A549 (cell line): ENCODE data around the gene OR4D9. TPM values are rescaled to one million over a fixed set of nuclear protein-coding genes. Genes with fewer than 3 reads are reported as not detected.
"Not testable (repeated sequence)": the region's sequence is repeated elsewhere in the genome, so short reads cannot be mapped to it uniquely, and the experiment has no call there.

Experiments used
- ATAC-seq, 2 experiments: fragments of 200-7000 bp in 1 of 2; fragments of >200 bp in 1 of 2; cut with Nextera tagmentation in 1 of 2; cut with Tn5 transposase in 1 of 2; 3 replicates each; pipeline versions ENCODE4 v1.8.0 to v1.9.1; 2018 to 2020; ENCODE audit warnings: mild to moderate bottlenecking in 1 of 2, moderate library complexity in 1 of 2
- CTCF ChIA-PET: fragments of 300-600 bp; sonication (Branson Sonifier 250); formaldehyde crosslinking; extraction: SDS; loops from one replicate; lab custom pipeline; 2021; ENCODE audit warnings: antibody characterized with exemption, inconsistent platforms; lab: Yijun Ruan, JAX
- POLR2A ChIA-PET: fragments of 350-600 bp; formaldehyde crosslinking; extraction: SDS; loops from one replicate; lab custom pipeline; 2021; ENCODE audit warnings: antibody characterized with exemption, inconsistent platforms; lab: Yijun Ruan, JAX
- DNase-seq, 2 experiments: peaks; one replicate each; pipeline versions ENCODE4 v3.0.0 to v3.0.0-alpha.2; 2011 to 2016; ENCODE audit warnings: low read depth in 1 of 2, low spot score in 1 of 2
- FAIRE-seq: peaks from 2 replicates; lab custom pipeline; 2011; peaks lifted over from hg19 to GRCh38; lab: Jason Lieb, UNC
- H3K27ac ChIP-seq, 2 experiments: fragments of >200 bp; sonication (Bioruptor Twin); formaldehyde crosslinking; 3 replicates each; pipeline ENCODE4 v1.5.1; 2016 to 2017
- H3K4me1 ChIP-seq: fragments of >200 bp; sonication (Bioruptor Twin); formaldehyde crosslinking; 3 replicates; pipeline ENCODE4 v1.6.1; 2016
- H3K4me2 ChIP-seq: fragments of >200 bp; sonication (Bioruptor Twin); formaldehyde crosslinking; 3 replicates; pipeline ENCODE4 v1.6.1; 2016
- H3K4me3 ChIP-seq: fragments of >200 bp; sonication (Bioruptor Twin); formaldehyde crosslinking; 3 replicates; pipeline ENCODE4 v1.5.1; 2016
- H3K9me3 ChIP-seq: fragments of >200 bp; sonication (Bioruptor Twin); formaldehyde crosslinking; 3 replicates; pipeline ENCODE4 v1.6.1; 2016
- CBX8 ChIP-seq: fragments of 200-600 bp; sonication (generic); IDR thresholded peaks from 2 replicates; pipeline ENCODE4 v1.6.1; 2016
- CHD2 ChIP-seq: fragments of 150-350 bp; IDR thresholded peaks from 2 replicates; pipeline ENCODE4 v1.6.1; 2014; ENCODE audit warnings: low read length; ENCODE audit not compliant: partially characterized antibody
- FOSB ChIP-seq: fragments of 250-450 bp; sonication (Bioruptor Pico); IDR thresholded peaks from 2 replicates; pipeline ENCODE4 v1.5.0; 2020; ENCODE audit warnings: mild to moderate bottlenecking, moderate library complexity
- GATA3 ChIP-seq: IDR thresholded peaks from 2 replicates; pipeline ENCODE4 v1.6.1; 2012; ENCODE audit warnings: borderline replicate concordance
- HDAC2 ChIP-seq: fragments of 200-600 bp; sonication (generic); IDR thresholded peaks from 2 replicates; pipeline ENCODE4 v1.6.1; 2016
- HEYL ChIP-seq: fragments of 250-450 bp; sonication (Bioruptor Pico); IDR thresholded peaks from 2 replicates; pipeline ENCODE4 v1.8.0; 2021; ENCODE audit warnings: mild to moderate bottlenecking, moderate library complexity
- HOXB13 ChIP-seq: fragments of 250-450 bp; sonication (Bioruptor Pico); IDR thresholded peaks from 2 replicates; pipeline ENCODE4 v1.5.0; 2020; ENCODE audit warnings: low read depth, mild to moderate bottlenecking, moderate library complexity
- KDM1A ChIP-seq: fragments of 200-600 bp; sonication (generic); IDR thresholded peaks from 2 replicates; pipeline ENCODE4 v1.6.1; 2016; ENCODE audit warnings: low read depth, mild to moderate bottlenecking
- KDM5A ChIP-seq: fragments of 200-600 bp; sonication (generic); IDR thresholded peaks from 2 replicates; pipeline ENCODE4 v1.6.1; 2016; ENCODE audit warnings: antibody characterized with exemption, mild to moderate bottlenecking
- MAZ ChIP-seq: fragments of 150-350 bp; IDR thresholded peaks from 2 replicates; pipeline ENCODE4 v1.6.1; 2014; ENCODE audit warnings: antibody characterized with exemption, low read depth, low read length, borderline replicate concordance
- MYC ChIP-seq: IDR thresholded peaks from 2 replicates; pipeline ENCODE4 v1.6.1; 2012; ENCODE audit warnings: mild to moderate bottlenecking, inconsistent platforms, low read length, improper control_type of control experiment, borderline replicate concordance
- NPAS2 ChIP-seq: fragments of 250-450 bp; sonication (Bioruptor Pico); IDR thresholded peaks from 2 replicates; pipeline ENCODE4 v1.8.0; 2022; ENCODE audit warnings: mild to moderate bottlenecking, moderate library complexity, borderline replicate concordance
- NR3C1 ChIP-seq: fragments of >200 bp; sonication (Bioruptor Twin); formaldehyde crosslinking; IDR thresholded peaks from 3 replicates; pipeline ENCODE4 v1.6.1; 2017
- RAD21 ChIP-seq, 2 experiments: fragments of >200 bp in 1 of 2; sonication (Bioruptor Twin) in 1 of 2; formaldehyde crosslinking in 1 of 2; IDR thresholded peaks in 1 of 2; conservative IDR thresholded peaks in 1 of 2; 2 replicates in 1 of 2; 3 replicates in 1 of 2; pipeline ENCODE4 v1.6.1; 2012 to 2018; ENCODE audit warnings: inconsistent platforms in 1 of 2
- RARB ChIP-seq: fragments of 250-450 bp; sonication (Bioruptor Pico); IDR thresholded peaks from 2 replicates; pipeline ENCODE4 v1.8.0; 2021; ENCODE audit warnings: mild to moderate bottlenecking, moderate library complexity
- RCOR1 ChIP-seq: fragments of 150-350 bp; IDR thresholded peaks from 2 replicates; pipeline ENCODE4 v1.6.1; 2014; ENCODE audit warnings: antibody characterized with exemption, low read length, low read depth
- RFX5 ChIP-seq: fragments of 450-650 bp; IDR thresholded peaks from 2 replicates; pipeline ENCODE4 v1.7.1; 2014; ENCODE audit warnings: antibody characterized with exemption, mild to moderate bottlenecking, moderate library complexity
- SMC3 ChIP-seq: fragments of >200 bp; sonication (Bioruptor Twin); formaldehyde crosslinking; IDR thresholded peaks from 3 replicates; pipeline ENCODE4 v1.6.1; 2018; ENCODE audit warnings: inconsistent platforms
- TP53 ChIP-seq: fragments of 250-450 bp; sonication (Bioruptor Pico); IDR thresholded peaks from 2 replicates; pipeline ENCODE4 v1.5.0; 2021; ENCODE audit warnings: mild to moderate bottlenecking, moderate library complexity
- ZC3H11A ChIP-seq: fragments of 450-650 bp; IDR thresholded peaks from 2 replicates; pipeline ENCODE4 v1.6.1; 2014; ENCODE audit warnings: antibody characterized with exemption, mild to moderate bottlenecking
- ZFP36 ChIP-seq: fragments of 450-650 bp; IDR thresholded peaks from 2 replicates; pipeline ENCODE4 v1.6.1; 2014; ENCODE audit warnings: borderline replicate concordance; ENCODE audit not compliant: partially characterized antibody
- ZSCAN20 ChIP-seq: fragments of 250-450 bp; sonication (Bioruptor Pico); IDR thresholded peaks from 2 replicates; pipeline ENCODE4 v1.8.0; 2022; ENCODE audit warnings: mild to moderate bottlenecking, moderate library complexity
- WGBS: methylation state at CpG from one replicate; pipeline ENCODE4 v1.1.6; 2017; ENCODE audit errors: missing lambda C conversion rate; 5-methylcytosine and 5-hydroxymethylcytosine counted together
- polyA plus RNA-seq, 4 experiments: library from polyadenylated mRNA; depleted of rRNA in 3 of 4; stranded (reverse); fragments of >200 nt; fragmentation: RNase III in 1 of 4; extraction: RNeasy Plus Mini Kit Qiagen cat#74134 plus additional on column Dnase treatment in 1 of 4; gene quantifications; 2 replicates in 3 of 4; 3 replicates in 1 of 4; pipeline ENCODE4 v1.2.3, GENCODE V29; 2011 to 2017
- TF ChIP-seq, protein P1 (sequence below): fragments of 150-350 bp; IDR thresholded peaks from 2 replicates; pipeline ENCODE4 v1.6.1; 2014; ENCODE audit warnings: low read depth, mild to moderate bottlenecking, low read length
- TF ChIP-seq, protein P2 (sequence below): IDR thresholded peaks from 2 replicates; pipeline ENCODE4 v1.6.1; 2012
- TF ChIP-seq, protein P3 (sequence below): IDR thresholded peaks from 2 replicates; pipeline ENCODE4 v1.6.1; 2012

Gene OR4D9
- polyA plus RNA-seq, 2 of the 4 experiments (the other 2 are of a cell fraction): not detected

DNA sequence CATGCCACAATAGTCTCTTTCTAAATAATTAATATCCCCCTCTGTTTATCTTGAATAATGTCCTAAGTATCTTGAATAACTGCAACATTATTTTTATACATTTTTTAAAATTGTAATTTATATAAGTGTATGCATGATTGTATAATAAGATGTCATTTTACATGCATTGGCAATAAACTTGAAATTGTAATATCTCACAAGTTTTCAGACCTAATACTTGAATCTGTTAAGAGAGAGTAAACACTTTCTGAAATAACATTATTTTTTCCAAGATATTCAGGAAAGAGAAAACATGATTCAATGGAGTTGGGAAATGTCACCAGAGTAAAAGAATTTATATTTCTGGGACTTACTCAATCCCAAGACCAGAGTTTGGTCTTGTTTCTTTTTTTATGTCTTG is 8.1 kb upstream of the OR4D9 start, which contains the start of gene OR4D11:
Gene OR4D11 (plus strand): TSS at position 301 of the 400 bp plus-strand sequence. CDS start 0 bp downstream, at position 301.
- no peak for TF ChIP-seq HEYL (CRISPR knock-in tag)
- no peak for TF ChIP-seq NR3C1
- TF ChIP-seq, all 56 proteins: peak for 0

DNA sequence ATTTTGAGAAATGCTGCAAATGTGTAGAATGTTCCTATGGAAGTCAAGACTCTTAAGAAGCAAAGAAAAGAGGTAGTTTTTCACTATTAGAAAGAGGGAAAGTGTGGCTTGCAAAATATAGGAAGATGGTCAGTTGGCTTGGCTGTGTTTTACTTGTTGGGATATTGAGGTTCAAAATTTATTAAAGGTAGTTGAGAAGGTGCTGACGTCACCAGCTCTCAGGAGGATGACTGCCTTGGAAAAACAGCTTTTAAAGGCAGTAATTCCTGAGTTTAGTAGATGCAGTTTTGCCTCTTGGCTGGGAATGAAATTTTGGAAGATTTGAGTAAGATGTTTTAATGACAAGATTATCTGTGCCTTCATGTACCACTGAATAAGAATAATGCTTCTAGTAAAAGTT is 336 bp downstream of the OR4D9 start:
- no peak overlapping the region for H3K4me3 ChIP-seq
- no peaks in the 10 kb centered on the region for H3K9me3 ChIP-seq
- CTCF ChIA-PET: no interaction called here
- H3K4me2 ChIP-seq: no peak overlapping the region
- no peaks in the 10 kb centered on the region for H3K4me1 ChIP-seq
- 44% methylated on average over 1 of the region's 1 CpG for WGBS
- no peak for TF ChIP-seq RFX5
- TF ChIP-seq ZC3H11A: no peak
- TF ChIP-seq, protein P1, sequence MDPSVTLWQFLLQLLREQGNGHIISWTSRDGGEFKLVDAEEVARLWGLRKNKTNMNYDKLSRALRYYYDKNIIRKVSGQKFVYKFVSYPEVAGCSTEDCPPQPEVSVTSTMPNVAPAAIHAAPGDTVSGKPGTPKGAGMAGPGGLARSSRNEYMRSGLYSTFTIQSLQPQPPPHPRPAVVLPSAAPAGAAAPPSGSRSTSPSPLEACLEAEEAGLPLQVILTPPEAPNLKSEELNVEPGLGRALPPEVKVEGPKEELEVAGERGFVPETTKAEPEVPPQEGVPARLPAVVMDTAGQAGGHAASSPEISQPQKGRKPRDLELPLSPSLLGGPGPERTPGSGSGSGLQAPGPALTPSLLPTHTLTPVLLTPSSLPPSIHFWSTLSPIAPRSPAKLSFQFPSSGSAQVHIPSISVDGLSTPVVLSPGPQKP: no peak
- no peak for TF ChIP-seq KDM1A
- TF ChIP-seq CBX8: no peak
- TF ChIP-seq KDM5A: no peak
- TF ChIP-seq FOSB (CRISPR knock-in tag): no peak
- no peak for TF ChIP-seq RARB (CRISPR knock-in tag)
- no peak for TF ChIP-seq HDAC2
- TF ChIP-seq MAZ: no peak
- TF ChIP-seq NPAS2 (CRISPR knock-in tag): no peak
- no peak for TF ChIP-seq CHD2
- TF ChIP-seq, protein P2, sequence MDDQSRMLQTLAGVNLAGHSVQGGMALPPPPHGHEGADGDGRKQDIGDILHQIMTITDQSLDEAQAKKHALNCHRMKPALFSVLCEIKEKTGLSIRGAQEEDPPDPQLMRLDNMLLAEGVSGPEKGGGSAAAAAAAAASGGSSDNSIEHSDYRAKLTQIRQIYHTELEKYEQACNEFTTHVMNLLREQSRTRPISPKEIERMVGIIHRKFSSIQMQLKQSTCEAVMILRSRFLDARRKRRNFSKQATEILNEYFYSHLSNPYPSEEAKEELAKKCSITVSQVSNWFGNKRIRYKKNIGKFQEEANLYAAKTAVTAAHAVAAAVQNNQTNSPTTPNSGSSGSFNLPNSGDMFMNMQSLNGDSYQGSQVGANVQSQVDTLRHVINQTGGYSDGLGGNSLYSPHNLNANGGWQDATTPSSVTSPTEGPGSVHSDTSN: no peak
- TF ChIP-seq GATA3: no peak
- no peak for TF ChIP-seq SMC3
- TF ChIP-seq MYC: no peak
- no peak for TF ChIP-seq ZFP36
- TF ChIP-seq RCOR1: no peak
- no peak for TF ChIP-seq TP53 (CRISPR knock-in tag)
- ATAC-seq: no peak
- H3K27ac ChIP-seq: no peak overlapping the region
- no peak for DNase-seq
- FAIRE-seq: no peak
- POLR2A ChIA-PET: no interaction called here

More for the DNA sequence above, 8.1 kb upstream of the OR4D9 start, which contains the start of gene OR4D11:
- no peaks in the 10 kb centered on the region for H3K4me1 ChIP-seq
- H3K4me3 ChIP-seq: no peak within 1 kb of the TSS
- ATAC-seq: no peak
- DNase-seq: no peak
- H3K27ac ChIP-seq: no peak within 1 kb of the TSS
- H3K9me3 ChIP-seq: peaks cover 4% of the 10 kb centered on the region; the same call in 1 of the 3 replicates
- ChIA-PET CTCF (interaction anchor here (0.6 to 0.7 kb wide), 2 partner anchors 247 to 317 kb away, joined by 3 read pairs; no protein-coding TSS in a partner anchor), POLR2A (no interaction called here)
- H3K4me2 ChIP-seq: no peak within 1 kb of the TSS
- FAIRE-seq: no peak

DNA sequence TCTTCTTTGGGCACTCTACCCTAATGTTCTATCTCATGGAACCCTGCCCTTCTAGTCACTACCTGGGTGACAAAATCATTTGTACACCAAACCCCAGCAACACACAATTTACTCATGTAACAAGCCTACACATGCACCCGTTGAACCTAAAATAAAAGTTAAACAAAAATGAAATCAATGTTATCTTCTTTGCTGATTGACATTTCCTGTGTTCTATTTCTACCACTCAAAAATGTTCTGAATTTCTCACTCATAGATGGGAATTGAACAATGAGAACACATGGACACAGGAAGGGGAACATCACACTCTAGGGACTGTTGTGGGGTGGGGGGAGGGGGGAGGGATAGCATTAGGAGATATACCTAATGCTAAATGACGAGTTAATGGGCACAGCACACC is 8.8 kb downstream of the OR4D9 start:
- FAIRE-seq, POLR2A ChIA-PET, ATAC-seq: not testable (repeated sequence)

DNA sequence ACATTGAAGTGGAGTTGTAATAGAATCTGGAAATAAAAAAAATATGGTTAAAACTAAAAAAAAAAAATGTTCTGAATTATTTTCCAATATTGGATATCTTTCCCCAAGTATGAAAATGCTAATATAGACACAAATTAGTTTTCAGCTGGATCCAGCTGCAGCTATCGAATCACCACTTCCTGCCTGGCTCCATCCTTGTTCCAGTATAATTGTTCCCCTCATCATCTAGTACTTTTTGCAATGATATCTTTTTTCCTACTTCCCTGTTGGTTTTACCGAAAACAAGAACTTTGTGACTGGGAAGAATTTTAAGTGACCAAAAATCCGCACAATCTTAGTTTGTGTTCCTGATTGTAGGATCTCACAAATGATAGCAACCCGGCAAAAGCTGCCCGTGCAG is 9.4 kb downstream of the OR4D9 start:
- ChIA-PET POLR2A (no interaction called here), CTCF (interaction anchor here (0.6 to 0.9 kb wide), 2 partner anchors 8 to 398 kb away, joined by 3 read pairs; no protein-coding TSS in a partner anchor)
- ATAC-seq (no peak), FAIRE-seq (no peak), DNase-seq (no peak)
- Histone ChIP-seq H3K9me3 (no peaks in the 10 kb centered on the region), H3K4me3 (no peak overlapping the region)
- no peak for TF ChIP-seq RAD21 (conservative IDR thresholded peaks at IDR 0.05 in 1 of 2, IDR thresholded peaks at IDR 0.05 in 1 of 2)
- TF ChIP-seq, protein P3, sequence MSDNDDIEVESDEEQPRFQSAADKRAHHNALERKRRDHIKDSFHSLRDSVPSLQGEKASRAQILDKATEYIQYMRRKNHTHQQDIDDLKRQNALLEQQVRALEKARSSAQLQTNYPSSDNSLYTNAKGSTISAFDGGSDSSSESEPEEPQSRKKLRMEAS: no peak
- no peak for TF ChIP-seq HOXB13 (CRISPR knock-in tag)
- TF ChIP-seq ZSCAN20 (CRISPR knock-in tag): no peak
- TF ChIP-seq, all 56 proteins: peak for 0
- no peaks in the 10 kb centered on the region for H3K4me1 ChIP-seq
- no peak overlapping the region for H3K4me2 ChIP-seq
- WGBS: 67% methylated on average over 5 of the region's 5 CpGs
- no peak overlapping the region for H3K27ac ChIP-seq

More for the DNA sequence above, 8.8 kb downstream of the OR4D9 start:
- CTCF ChIA-PET, DNase-seq, H3K4me2 ChIP-seq, H3K4me1 ChIP-seq, H3K27ac ChIP-seq, H3K9me3 ChIP-seq, H3K4me3 ChIP-seq: not testable (repeated sequence)
- 29% methylated on average over 2 of the region's 2 CpGs for WGBS
